Psoas muscle (tissue), 8 donors: ENCODE results near the gene PTPRR. TPM values are rescaled to one million over a fixed set of nuclear protein-coding genes. Genes with fewer than 3 reads are reported as not detected.

Source experiments
- ATAC-seq, 4 donors: fragments of 200-7000 bp; cut with Tn5 transposase; one replicate each; pipeline ENCODE4 v1.9.1; 2020; ENCODE audit warnings: moderate library complexity in 3 of 4, mild to moderate bottlenecking in 2 of 4
- DNase-seq, 2 donors: peaks; one replicate each; pipeline ENCODE4 v3.0.0-alpha.2; 2020
- H3K27ac ChIP-seq: fragments of 200-600 bp; one replicate; pipeline ENCODE4 v1.8.0; 2022
- H3K27me3 ChIP-seq, 3 donors: fragments of 200-600 bp in 1 of 3; one replicate each; pipeline versions ENCODE4 v1.6.1 to v1.8.0; 2013 to 2022; ENCODE audit warnings: low read length in 2 of 3, mild to moderate bottlenecking in 2 of 3, moderate library complexity in 1 of 3; ENCODE audit not compliant: insufficient read depth in 3 of 3
- H3K36me3 ChIP-seq, 2 donors: fragments of 200-600 bp in 1 of 2; one replicate each; pipeline versions ENCODE4 v1.6.1 to v1.8.0; 2013 to 2022; ENCODE audit warnings: low read depth in 1 of 2, mild to moderate bottlenecking in 1 of 2, moderate library complexity in 1 of 2; ENCODE audit not compliant: insufficient read depth in 1 of 2
- H3K4me1 ChIP-seq: fragments of 200-600 bp; one replicate; pipeline ENCODE4 v1.8.0; 2022
- H3K4me3 ChIP-seq: fragments of 200-600 bp; one replicate; pipeline ENCODE4 v1.8.0; 2022; ENCODE audit warnings: mild to moderate bottlenecking
- H3K9me3 ChIP-seq: fragments of 200-600 bp; one replicate; pipeline ENCODE4 v1.8.0; 2022
- WGBS, 3 donors: extraction: QIAGEN DNeasy Blood & Tissue Kit; methylation state at CpG; one replicate each; pipeline versions ENCODE4 v1.1.6 to v1.1.7; 2013; 5-methylcytosine and 5-hydroxymethylcytosine counted together
- intact Hi-C, 2 donors: fragments of 100-400 bp; cut with DNase I; formaldehyde crosslinking; loops; one replicate each; pipeline versions ENCODE4 v1.11.0 to v1.14.2; 2022
- polyA plus RNA-seq, 3 donors: library from polyadenylated mRNA; stranded (reverse); fragments of 200-250 nt; gene quantifications; one replicate each; pipeline ENCODE4 v1.2.3, GENCODE V29; 2013
- total RNA-seq, 4 donors: library from RNA; stranded (reverse); fragmentation: NEBNext Ultra II Directional in 2 of 4; extraction: Animal tissue kit (Norgen Biotek cat#: 25700) in 2 of 4; gene quantifications; one replicate each; pipeline versions ENCODE4 v1.2.1 to v1.2.4, GENCODE V29; 2021 to 2023
- TF ChIP-seq, protein P1 (sequence below): fragments of 200-600 bp; IDR thresholded peaks from one replicate; pipeline ENCODE4 v1.8.0; 2022; ENCODE audit warnings: antibody characterized with exemption
- donor health status: healthy with polysubstance abuse.
- donor health status: DM: no; HTN: no; CAD: no; lungs with moderate emphysema.
- donor health status: Bipolar disorder and iron deficiency.
- donor health status: healthy.
- donor health status: DM: yes; HTN: yes; CAD: no.
- donor health status: DM: no; HTN: no; CAD: no.
- donor health status: DM: no; HTN: no; CAD: no.
- donor health status: DM: yes; HTN: yes; CAD: no.

The PTPRR gene
- total and polyA plus RNA-seq, 7 donors, result 0.08 to 0.35 (median 0.24) TPM

DNA sequence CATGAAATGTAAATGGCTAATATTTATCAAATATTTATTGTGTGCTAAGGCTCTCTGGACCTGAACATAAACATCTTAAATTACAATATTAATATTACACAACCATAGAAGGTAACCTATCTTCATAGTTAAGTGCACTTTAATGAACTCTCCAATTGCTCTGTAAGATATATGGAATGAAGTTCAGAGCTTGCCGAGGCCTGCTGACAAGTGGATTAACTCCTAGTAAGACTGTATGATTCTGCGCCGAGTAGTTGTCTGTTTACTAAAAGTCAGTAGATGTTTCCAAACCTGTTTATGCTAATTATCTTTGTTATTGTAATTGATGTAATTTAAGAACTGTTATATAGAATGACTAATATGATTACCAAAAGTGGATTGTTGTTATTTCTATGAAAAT, 77.2 kb downstream of the PTPRR start:
- DNase-seq, result no peak
- Histone ChIP-seq H3K27me3 (no peaks in the 10 kb centered on the region), H3K4me1 (no peaks in the 10 kb centered on the region), H3K4me3 (no peak overlapping the region), H3K36me3 (no peaks in the 10 kb centered on the region), H3K9me3 (no peaks in the 10 kb centered on the region), H3K27ac (no peak overlapping the region)
- TF ChIP-seq, protein P1, sequence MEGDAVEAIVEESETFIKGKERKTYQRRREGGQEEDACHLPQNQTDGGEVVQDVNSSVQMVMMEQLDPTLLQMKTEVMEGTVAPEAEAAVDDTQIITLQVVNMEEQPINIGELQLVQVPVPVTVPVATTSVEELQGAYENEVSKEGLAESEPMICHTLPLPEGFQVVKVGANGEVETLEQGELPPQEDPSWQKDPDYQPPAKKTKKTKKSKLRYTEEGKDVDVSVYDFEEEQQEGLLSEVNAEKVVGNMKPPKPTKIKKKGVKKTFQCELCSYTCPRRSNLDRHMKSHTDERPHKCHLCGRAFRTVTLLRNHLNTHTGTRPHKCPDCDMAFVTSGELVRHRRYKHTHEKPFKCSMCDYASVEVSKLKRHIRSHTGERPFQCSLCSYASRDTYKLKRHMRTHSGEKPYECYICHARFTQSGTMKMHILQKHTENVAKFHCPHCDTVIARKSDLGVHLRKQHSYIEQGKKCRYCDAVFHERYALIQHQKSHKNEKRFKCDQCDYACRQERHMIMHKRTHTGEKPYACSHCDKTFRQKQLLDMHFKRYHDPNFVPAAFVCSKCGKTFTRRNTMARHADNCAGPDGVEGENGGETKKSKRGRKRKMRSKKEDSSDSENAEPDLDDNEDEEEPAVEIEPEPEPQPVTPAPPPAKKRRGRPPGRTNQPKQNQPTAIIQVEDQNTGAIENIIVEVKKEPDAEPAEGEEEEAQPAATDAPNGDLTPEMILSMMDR, result no peak
- intact Hi-C loops, result loop anchor here in 1 of 2 donors (10.0 kb wide), 1 partner anchor 969 kb away; no protein-coding TSS in a partner anchor
- ATAC-seq, result no peak
- WGBS, 3 donors, result 63 to 65% (median 65%) methylated on average over 3 of the region's 3 CpGs

- no peaks in the 10 kb centered on the region for H3K9me3 ChIP-seq
- TF ChIP-seq, protein P1, result no peak
- no peak for ATAC-seq
- no peak for DNase-seq
- no peak overlapping the region for H3K4me3 ChIP-seq
- H3K27ac ChIP-seq, result no peak overlapping the region
- H3K36me3 ChIP-seq, result no peaks in the 10 kb centered on the region
- no peaks in the 10 kb centered on the region for H3K4me1 ChIP-seq
- intact Hi-C loops, result loop anchor here in 1 of 2 donors (10.0 kb wide), 1 partner anchor 968 kb away; no protein-coding TSS in a partner anchor
- no peaks in the 10 kb centered on the region for H3K27me3 ChIP-seq
- WGBS, 3 donors, result 42 to 70% (median 61%) methylated on average over 1 of the region's 1 CpG
Measured at GRCh38 chr12:70842942-70843341, 77.6 kb downstream of the PTPRR start.

- intact Hi-C loops, result loop anchor here in 1 of 2 donors (10.0 kb wide), 1 partner anchor 967 kb away; no protein-coding TSS in a partner anchor
- no peaks in the 10 kb centered on the region for H3K27me3 ChIP-seq
- no peak for DNase-seq
- no peaks in the 10 kb centered on the region for H3K4me1 ChIP-seq
- no peak overlapping the region for H3K4me3 ChIP-seq
- no peak overlapping the region for H3K27ac ChIP-seq
- no peak for ATAC-seq
- no peaks in the 10 kb centered on the region for H3K36me3 ChIP-seq
- WGBS, 3 donors, result 60 to 86% (median 65%) methylated on average over 1 of the region's 1 CpG
- no peaks in the 10 kb centered on the region for H3K9me3 ChIP-seq
- TF ChIP-seq, protein P1, result no peak
Measured at GRCh38 chr12:70842136-70842535, 78.4 kb downstream of the PTPRR start.

DNA sequence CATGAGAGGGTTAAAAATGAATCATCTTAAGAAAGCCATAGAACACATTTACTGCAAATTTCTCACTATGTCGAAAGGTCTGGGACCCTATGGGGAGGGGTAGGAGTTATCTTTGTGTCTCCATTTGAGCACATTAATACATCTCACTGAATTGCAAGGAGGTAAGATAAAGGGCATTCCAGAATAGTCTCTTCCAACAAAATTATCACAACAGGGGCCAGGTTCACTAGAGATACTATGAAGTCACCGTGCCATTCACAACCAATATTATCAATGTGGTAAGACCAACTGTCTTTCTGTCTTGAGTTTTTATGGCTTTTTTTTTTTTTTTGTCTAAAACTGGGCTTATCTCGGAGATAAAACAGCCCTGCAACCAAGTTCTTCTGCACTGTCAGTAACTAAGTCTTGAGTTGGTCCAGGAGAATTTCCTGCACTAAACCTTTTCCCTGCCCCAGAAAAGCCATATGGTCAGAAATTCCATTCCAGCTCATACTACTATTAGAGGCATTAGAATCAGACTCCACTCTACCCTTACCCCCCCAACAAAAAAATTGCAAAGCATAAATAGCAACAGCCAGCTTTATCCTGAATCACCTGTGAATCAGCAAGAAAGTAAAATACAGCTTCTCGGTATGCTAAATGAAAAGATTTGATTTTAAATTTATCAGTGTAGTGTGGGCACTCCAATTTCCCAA, 79.7 kb downstream of the PTPRR start:
- intact Hi-C loops, result loop anchor here in 1 of 2 donors (10.0 kb wide), 1 partner anchor 966 kb away; no protein-coding TSS in a partner anchor
- no peak for ATAC-seq
- no peaks in the 10 kb centered on the region for H3K9me3 ChIP-seq
- TF ChIP-seq, protein P1, result no peak
- H3K36me3 ChIP-seq, result no peaks in the 10 kb centered on the region
- 83 to 89% (median 85%) methylated on average over 4 of the region's 4 CpGs for WGBS, 3 donors
- H3K27me3 ChIP-seq, result no peaks in the 10 kb centered on the region
- H3K4me1 ChIP-seq, result no peaks in the 10 kb centered on the region
- no peak for DNase-seq
- H3K27ac ChIP-seq, result no peak overlapping the region
- no peak overlapping the region for H3K4me3 ChIP-seq
